GM19099 (cell line): Measurements from ENCODE around the gene CDH5.

Experiments
- POLR2A ChIP-seq: IDR thresholded peaks from 3 replicates; pipeline ENCODE4 v1.6.1; 2011; ENCODE audit warnings: low read depth; ENCODE audit not compliant: insufficient read length; ENCODE audit errors: extremely low read depth

CDH5 gene

GRCh38 chr16:66378741-66379570 is 12.5 kb downstream of the CDH5 start:
- TF ChIP-seq POLR2A, result no peak

DNA sequence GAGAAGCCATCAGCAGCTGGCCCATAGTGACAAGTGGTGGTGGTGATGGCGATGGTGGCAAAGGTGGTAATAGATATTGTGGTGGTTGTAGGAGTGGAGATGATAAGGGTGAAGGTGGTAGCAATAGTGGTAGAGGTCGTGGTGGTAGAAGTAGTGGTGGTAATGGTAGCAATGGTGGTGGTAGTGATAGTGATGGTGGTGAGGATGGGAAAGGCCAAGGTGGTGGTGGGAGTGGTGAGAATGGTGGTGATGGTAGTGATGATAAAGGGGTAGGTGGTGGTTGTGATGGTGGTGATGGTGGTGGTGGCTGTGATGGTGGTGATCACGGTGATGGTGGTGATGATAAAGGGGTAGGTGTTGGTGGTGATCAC is 13.1 kb downstream of the CDH5 start:
- TF ChIP-seq POLR2A, result no peak

GRCh38 chr16:66380421-66380820 is 13.9 kb downstream of the CDH5 start:
- no peak for TF ChIP-seq POLR2A

DNA sequence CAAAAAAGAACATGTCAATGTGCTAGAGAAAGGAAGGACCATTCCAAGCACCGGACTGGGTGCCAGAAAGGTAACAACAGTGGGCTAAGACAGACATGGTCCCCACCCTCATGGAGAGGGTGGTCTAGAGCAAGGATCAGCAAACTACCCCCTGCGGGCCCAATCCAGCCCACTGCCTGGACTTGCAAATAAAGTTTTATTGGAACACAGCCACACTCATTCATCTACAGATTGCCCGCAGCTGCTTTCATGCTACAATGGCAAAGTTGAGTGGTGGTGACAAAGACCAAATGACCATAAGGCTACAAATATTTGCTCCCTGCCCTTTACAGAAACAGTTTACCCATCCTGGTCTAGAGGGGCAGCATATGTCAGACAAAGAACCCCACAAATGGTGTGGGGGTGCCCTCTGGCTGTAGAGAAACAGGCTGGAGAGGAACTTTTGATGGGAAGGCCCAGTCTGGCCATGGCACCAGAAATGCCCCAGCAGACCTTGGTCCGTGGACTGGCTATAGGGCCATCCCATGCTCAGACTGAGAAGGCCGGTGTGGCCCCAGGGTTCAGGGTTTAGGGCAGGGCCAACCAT is 15.2 kb downstream of the CDH5 start:
- no peak for TF ChIP-seq POLR2A

- TF ChIP-seq POLR2A, result no peak
Measured at GRCh38 chr16:66382171-66382965, 15.9 kb downstream of the CDH5 start.

DNA sequence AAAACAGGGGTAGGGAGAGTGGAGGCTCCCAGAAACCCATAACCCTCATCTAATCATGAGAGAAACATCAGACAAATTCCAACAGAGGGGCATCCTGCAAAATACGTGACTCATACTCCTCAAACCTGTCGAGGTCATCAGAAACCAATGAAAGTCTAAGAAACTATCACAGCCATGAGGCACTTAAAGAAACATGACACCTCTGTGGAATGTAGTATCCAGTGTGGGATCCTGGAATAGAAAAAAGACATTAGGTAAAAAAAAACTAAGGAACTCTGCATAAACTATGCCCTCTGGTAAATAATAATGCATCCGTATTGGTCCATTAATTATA is 16.4 kb downstream of the CDH5 start:
- no peak for TF ChIP-seq POLR2A

- TF ChIP-seq POLR2A, result no peak
Measured at GRCh38 chr16:66383551-66383950, 17.1 kb downstream of the CDH5 start.

- TF ChIP-seq POLR2A, result no peak
Measured at GRCh38 chr16:66385415-66385814, 18.9 kb downstream of the CDH5 start.

- no peak for TF ChIP-seq POLR2A
Measured at GRCh38 chr16:66386629-66387622, 20.4 kb downstream of the CDH5 start.

GRCh38 chr16:66387817-66388332 is 21.4 kb downstream of the CDH5 start:
- no peak for TF ChIP-seq POLR2A

DNA sequence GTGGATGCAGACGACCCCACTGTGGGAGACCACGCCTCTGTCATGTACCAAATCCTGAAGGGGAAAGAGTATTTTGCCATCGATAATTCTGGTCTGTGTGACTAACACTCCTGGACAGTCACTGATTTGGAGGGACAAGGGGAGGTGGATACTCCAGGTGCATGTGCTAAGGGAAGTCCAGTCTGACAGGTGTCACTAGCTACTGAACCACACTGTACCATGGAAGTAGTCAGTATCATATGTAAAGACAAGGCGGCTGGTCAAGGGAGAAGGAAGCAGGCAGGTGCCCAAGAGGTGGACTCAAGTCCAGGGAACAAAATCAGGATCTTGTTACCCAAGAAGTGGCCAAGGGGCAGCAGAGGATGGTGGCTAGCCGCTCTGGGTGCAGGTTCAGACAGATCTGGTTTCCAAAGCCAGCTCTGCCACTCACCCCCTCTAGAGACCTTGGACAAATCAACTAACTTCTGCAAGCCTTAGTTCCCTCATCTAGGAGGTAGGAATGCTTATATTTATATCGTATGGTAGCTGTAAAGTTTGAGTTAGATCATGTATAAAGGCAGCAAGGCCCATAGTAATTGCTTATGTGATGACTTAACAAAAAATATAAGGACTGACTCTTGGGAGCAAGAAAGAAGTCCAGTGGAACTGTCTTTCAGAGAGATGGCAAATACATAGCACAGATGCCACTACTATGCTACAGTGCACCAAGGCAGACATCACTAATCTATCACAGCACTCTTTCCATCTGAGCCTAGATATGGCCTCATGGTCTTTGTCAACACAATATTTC is 22.1 kb downstream of the CDH5 start:
- TF ChIP-seq POLR2A, result no peak

DNA sequence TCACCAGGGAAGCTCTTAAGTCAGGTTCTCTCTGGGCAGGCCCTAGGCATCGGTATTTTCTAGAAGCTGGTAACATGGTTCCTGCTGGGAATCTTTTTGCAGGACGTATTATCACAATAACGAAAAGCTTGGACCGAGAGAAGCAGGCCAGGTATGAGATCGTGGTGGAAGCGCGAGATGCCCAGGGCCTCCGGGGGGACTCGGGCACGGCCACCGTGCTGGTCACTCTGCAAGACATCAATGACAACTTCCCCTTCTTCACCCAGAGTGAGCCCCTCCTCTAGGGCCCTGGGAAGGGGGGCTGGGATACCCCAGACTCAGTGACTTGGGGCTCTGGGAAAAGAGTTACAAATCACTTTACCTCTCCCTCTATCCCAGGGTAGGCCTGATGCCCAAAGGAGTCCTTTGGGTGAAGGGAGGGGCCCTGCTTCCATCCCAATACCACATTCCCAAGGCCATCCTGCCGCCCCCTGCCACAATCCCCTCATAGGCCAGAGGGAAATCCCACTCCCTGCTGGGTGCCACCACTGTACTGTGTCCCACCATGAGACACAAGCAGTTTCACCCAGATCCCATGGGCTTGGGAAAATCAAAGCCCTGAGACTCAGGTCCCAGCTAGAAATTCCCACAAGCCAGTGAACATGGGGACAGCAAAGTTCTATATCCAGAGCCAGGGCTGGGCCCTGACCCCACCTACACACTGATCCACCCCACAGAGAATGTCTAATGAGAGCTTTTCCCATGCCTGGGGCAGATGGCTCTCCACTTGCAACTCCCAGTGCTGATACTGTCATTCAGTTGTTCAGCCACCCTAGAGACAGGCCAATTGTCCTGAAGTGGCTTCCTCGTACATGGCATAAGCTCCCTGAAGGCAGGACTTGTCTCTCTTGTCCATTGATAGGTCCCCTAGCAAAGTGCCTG is 23.0 kb downstream of the CDH5 start:
- TF ChIP-seq POLR2A, result no peak

GRCh38 chr16:66390346-66391108 is 24.0 kb downstream of the CDH5 start:
- TF ChIP-seq POLR2A, result no peak
